AG09309 (cell line): ENCODE results near the gene IRX5.

ENCODE experiments used
- DNase-seq: peaks from one replicate; pipeline ENCODE4 v3.0.0-alpha.2; 2010; ENCODE audit warnings: low read depth
- H3K4me3 ChIP-seq: 2 replicates; pipeline ENCODE4 v1.5.1; 2011; ENCODE audit warnings: mild to moderate bottlenecking, low read depth, low read length, moderate library complexity; ENCODE audit not compliant: control insufficient read depth
- TF ChIP-seq, protein P1 (sequence below): IDR thresholded peaks from 2 replicates; pipeline ENCODE4 v1.5.1; 2011; ENCODE audit warnings: mild to moderate bottlenecking, low read depth, low read length, inconsistent platforms; ENCODE audit not compliant: insufficient read depth, control insufficient read depth; ENCODE audit errors: missing control alignments

IRX5 gene

DNA sequence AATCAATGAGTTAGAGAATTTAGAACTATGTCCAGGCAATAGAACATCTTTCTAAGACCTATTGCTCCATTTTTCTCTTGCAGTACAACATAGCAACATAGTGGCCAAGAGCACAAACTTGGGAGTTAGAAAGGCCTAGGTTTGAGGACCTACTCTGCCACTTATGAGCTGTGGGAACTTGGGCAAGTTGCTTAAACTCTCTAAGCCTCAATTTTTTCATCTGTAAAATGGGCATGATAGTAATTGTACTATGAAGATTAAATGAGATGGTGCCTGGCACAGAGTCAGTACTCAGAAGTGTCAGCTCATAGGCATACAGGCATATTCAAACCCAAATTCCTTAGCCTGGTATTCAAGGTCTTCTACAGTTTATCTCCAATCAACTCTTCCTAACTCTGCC lies 25.1 kb downstream of the IRX5 start:
- no peak for DNase-seq
- no peak overlapping the region for H3K4me3 ChIP-seq
- TF ChIP-seq, protein P1, sequence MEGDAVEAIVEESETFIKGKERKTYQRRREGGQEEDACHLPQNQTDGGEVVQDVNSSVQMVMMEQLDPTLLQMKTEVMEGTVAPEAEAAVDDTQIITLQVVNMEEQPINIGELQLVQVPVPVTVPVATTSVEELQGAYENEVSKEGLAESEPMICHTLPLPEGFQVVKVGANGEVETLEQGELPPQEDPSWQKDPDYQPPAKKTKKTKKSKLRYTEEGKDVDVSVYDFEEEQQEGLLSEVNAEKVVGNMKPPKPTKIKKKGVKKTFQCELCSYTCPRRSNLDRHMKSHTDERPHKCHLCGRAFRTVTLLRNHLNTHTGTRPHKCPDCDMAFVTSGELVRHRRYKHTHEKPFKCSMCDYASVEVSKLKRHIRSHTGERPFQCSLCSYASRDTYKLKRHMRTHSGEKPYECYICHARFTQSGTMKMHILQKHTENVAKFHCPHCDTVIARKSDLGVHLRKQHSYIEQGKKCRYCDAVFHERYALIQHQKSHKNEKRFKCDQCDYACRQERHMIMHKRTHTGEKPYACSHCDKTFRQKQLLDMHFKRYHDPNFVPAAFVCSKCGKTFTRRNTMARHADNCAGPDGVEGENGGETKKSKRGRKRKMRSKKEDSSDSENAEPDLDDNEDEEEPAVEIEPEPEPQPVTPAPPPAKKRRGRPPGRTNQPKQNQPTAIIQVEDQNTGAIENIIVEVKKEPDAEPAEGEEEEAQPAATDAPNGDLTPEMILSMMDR: no peak

GRCh38 chr16:54957403-54958166 lies 26.9 kb downstream of the IRX5 start:
- no peak overlapping the region for H3K4me3 ChIP-seq
- DNase-seq: no peak
- TF ChIP-seq, protein P1: peak; percentile 44

DNA sequence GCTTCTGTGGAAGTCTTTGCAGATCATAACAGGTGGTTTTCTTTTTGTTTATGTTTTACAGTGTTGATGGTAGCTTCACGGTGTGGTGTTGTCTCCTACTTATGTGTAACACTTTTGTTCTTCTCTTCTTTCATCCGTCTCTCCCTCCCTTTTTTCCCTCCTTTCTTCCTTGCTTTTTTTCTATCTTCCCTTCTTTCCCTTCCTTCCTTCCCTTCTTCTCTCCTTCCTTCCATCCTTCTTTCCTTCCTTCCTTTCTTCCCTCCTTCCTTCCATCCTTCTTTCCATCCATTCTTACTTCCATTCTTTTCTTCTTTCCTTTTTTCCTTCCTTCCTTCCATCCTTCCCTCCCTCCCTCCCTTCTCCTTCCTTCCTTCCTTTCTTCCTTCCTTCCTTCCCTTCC lies 31.4 kb downstream of the IRX5 start:
- no peak overlapping the region for H3K4me3 ChIP-seq
- TF ChIP-seq, protein P1: no peak
- DNase-seq: no peak

DNA sequence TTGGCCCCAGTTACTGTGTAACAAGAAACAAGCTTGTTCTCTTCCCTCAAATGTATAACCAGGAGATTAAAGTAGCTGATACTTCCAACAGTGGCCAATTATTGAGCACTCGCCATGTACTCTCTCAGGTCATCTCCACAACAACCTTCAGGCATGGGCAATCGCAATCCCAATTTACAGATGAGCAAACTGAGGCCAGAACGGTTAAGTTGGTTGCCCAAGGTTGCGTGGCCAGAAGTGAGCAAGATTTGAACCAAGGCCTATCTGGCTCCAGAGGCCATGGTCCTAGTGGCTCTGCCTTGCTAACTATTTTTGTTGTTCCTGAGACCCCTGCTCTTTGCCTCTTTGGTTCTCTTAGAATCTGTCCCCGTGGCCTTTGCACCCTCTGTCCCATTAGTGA lies 33.6 kb downstream of the IRX5 start:
- TF ChIP-seq, protein P1: no peak
- H3K4me3 ChIP-seq: no peak overlapping the region
- DNase-seq: no peak

DNA sequence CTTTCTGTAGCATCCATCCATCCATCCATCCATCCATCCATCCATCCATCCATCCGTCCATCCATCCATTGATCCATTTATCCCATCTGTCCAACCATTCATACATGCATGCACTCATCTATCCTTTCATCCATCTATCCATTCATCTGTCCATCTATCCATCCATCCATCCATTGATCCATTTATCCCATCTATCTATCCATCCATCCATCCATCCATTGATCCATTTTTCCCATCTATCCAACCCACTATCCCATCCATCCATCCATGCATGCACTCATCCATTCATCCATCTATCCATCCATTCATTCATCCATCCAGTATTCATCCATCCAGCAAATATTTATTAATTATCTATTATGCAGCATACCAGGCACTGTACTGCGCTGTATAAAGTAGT lies 34.8 kb downstream of the IRX5 start:
- TF ChIP-seq, protein P1: no peak
- DNase-seq: no peak
- no peak overlapping the region for H3K4me3 ChIP-seq

- TF ChIP-seq, protein P1: no peak
- H3K4me3 ChIP-seq: no peak overlapping the region
- no peak for DNase-seq
Measured at GRCh38 chr16:54968011-54968410, 37.3 kb downstream of the IRX5 start.
